GM19240 (cell line): ENCODE results near the gene ATG7.

Experiments used
- DNase-seq: peaks from one replicate; pipeline ENCODE4 v3.0.0; 2011; ENCODE audit warnings: low spot score; ENCODE audit not compliant: insufficient read length

The ATG7 gene, protein sequence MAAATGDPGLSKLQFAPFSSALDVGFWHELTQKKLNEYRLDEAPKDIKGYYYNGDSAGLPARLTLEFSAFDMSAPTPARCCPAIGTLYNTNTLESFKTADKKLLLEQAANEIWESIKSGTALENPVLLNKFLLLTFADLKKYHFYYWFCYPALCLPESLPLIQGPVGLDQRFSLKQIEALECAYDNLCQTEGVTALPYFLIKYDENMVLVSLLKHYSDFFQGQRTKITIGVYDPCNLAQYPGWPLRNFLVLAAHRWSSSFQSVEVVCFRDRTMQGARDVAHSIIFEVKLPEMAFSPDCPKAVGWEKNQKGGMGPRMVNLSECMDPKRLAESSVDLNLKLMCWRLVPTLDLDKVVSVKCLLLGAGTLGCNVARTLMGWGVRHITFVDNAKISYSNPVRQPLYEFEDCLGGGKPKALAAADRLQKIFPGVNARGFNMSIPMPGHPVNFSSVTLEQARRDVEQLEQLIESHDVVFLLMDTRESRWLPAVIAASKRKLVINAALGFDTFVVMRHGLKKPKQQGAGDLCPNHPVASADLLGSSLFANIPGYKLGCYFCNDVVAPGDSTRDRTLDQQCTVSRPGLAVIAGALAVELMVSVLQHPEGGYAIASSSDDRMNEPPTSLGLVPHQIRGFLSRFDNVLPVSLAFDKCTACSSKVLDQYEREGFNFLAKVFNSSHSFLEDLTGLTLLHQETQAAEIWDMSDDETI

DNA sequence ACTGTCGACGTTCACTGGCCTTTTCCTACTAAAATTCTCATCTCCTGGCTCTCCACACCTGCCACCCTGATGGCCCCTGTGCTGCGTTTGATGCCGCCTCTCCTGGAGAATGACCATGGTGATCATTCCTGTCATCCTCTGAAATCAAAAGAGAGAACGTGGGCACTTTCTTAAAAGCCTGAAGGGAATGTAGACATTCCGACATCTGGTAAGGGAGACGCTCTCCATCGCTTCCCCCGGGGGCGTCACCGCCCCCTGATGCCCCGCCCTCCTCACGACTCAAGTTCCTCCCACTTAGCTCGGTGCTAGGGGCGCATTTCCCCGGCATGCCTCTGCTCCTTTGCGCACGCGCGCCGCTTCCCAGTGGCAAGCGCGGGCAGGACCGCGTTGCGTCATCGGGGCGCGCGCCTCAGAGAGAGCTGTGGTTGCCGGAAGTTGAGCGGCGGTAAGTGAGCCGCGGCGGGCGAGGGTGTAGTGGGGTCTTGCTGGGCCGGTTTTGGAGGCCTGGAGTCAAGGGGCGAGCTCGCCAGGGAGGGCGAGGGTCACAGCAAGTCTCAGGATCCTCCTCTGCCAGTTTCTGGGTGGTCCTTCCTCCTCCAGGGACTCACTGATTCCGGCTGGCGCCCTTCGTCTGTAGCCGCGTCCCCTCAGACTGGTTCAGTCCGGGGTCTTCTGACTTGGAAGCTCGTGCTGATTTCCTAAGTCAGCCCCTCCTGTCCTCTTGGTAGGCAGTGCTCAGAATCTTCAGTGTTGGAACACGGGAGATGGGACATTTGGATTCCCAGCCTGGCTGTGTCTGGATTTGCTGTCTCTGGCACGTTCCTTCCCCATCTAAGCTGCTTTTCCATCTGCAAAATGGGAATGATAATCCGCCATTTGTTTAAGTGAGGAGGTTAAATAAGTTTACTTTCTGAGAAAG lies at the start of gene ATG7:
TSS of gene ATG7 (plus strand) at position 412 of the 919 bp plus-strand sequence. CDS start 26,299 bp downstream, outside the sequence.
- DNase-seq: peak; percentile 89

DNA sequence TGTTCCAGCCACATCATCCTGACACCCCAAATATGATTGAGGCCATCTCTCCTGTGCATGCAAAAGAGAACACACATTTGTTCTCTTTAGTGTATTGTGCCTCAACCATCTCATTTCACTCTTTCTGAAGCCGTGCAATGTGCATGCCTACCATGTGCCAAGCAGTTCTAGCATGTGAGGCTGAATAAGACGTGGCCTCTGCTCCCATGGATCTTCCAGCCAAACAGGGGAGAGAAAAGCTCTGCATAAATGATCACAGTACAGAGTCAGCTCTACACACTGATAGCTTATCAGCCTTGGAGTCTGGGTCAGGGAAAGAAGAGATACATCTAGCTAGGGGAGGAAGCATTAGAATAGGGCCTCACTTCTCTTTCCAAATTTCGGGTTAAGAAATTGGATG lies 48.2 kb upstream of the ATG7 start:
- DNase-seq: no peak

DNA sequence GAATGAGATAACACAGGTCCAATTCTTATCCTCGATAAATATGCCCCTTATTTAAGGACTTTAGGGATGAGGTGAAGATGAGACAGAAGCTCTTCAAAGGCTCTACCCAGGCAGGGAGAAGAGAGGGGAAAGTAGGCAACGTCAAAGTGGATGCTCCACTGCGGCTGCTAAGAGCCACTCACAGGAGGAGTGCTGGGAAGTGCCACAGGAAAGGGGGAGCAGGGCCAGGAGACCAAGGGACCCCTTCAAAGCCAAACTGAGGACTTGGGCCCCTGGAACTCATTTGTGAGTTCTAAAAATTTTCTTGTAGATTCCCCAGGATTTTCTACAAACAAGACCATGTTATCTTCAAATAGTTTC lies 47.3 kb upstream of the ATG7 start:
- DNase-seq: no peak

DNA sequence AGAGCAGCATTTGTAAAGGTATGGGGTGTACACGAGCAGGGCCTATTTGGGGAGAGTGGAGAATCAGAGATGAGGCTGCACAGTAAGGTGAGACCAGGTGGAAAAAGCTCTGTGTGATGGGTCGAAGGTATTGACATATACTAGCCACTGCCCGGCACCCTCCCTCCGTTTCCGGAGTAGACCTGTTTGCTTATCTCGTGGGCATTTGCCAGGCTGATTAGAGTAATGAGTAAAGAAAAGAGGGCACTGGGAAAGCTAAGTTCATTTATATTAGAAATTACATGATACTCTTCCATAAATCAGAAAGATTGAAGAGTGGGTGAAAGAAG lies 46.2 kb upstream of the ATG7 start:
- no peak for DNase-seq

DNA sequence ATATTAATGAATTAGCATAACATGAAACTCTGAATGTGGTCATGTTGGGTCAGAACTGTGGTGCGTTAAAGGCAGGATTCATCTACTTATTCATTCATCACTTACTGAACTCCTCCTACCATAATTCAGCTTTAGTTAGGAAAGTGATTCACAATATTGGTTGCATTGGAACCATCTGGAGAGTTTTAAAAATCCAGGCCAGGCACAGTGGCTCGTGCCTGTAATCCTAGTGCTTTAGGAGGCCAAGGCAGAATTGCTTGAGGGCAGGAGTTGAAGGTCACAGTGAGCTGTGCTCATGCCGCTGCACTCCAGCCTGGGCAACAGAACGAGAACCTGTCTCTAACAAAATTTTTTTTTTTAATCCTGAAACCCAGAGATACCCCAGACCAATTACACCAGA lies 44.2 kb upstream of the ATG7 start:
- no peak for DNase-seq

DNA sequence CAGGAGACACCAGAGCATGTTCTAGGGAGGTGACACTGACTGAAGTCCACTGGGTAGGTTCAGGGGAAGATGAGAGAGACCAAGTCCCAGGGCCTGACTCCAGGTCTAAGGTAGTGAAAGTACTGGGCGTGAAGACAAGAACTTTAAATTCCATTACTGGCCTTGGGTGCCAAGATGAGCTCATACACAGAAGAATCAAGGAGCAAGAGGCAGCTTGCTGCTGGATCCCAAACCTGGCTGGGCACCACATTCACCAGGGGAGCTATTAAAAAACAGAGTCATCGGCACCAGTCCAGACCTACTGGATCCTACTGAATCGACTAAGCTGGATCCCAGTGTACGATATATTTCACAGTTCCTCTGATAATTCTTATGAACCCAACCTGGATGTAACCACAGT lies 42.1 kb upstream of the ATG7 start:
- DNase-seq: no peak

DNA sequence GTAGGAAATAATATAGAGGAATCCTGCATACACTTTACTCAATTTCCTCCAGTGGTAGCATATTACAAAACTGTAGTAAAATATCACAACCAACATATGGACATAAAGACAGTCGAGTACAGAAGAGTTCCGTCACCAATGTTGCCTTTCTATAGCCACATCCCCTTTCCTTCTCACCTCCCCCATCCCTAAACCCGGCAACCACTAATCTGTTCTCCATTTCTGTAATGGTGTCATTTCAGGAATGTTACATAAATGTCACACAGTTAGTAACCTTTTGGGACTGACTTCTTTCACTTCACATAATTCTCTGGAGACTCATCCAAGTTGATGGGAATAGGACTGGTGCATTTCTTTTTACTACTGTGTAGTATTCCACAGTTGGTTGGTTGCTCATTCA lies 41.4 kb upstream of the ATG7 start:
- DNase-seq: no peak

DNA sequence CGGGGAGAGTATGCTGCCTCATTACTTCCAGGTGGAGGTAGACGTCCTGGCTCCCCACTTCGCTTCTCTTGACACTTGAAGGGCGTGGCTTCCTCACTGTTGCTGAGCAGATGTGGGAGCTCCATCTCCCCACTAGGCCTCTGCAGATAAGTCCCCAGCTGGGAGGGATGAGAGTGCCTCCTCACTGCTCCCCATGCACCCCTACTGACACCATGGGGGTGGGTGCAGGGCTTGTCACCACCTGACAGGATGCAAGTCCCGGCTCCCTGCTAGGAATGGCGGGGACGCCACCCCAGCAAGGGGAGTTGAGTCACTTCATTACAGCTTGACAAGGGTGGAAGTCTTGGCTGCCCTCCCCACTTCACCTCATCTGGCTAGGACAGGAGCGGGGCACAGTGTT lies 36.8 kb upstream of the ATG7 start:
- DNase-seq: no peak

DNA sequence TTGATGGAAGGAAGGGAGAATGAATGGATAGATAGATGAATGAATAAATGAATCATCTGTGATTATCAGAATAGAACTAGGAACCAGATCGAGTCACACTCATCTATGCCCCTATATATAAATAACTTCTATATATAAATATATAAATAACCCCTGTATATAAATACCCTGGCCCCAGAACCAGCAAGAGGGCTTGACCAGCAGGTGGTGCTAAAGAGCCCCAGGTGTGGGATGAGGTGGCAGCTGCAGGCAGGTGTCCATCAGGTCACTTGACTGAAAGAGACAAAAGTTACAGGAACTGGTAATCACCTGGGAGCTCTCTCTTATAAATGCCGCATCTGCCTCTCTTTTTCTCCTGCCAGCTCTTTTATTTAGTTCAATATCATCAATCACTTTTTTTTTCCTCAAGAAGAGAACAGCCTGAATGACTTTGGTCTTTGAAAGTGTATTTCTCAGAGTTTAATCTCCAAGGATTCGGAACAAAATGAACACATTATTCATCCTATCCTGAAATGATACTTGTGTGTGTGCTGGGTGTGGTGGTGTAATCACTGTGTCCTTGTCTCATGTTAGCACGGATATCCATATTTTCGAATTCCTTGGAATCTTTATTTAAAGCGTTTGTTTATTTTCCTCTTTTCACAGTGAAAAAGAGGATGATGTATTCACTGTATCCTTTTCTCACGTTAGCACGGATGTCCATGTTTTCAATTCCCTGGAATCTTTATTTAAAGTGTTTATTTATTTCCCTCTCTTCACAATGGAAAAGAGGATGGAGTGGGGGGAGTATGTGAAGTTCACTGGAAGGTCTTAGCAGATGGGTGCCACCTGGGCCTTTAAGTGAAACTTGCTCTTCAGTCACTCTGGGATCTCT lies 35.4 kb upstream of the ATG7 start:
- peak; percentile 59 for DNase-seq

DNA sequence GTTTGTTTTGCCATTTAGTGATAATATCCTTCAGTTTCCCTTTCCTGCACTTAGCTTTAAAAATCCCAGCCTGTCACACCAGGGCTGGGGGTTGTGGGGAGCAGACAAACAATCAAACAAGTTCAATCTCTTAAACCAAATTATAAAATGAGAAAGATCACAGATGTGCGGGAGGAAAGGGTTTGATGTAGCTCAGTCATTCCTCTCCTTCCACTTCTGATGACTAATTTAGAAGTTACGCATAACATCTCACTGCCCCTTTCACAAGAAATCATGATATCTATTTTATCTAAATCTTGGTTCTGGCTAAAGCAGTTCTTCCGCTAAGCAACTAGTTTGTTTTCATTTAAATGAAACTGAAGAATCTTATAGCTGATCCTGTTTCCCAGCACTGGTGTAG lies 34.1 kb upstream of the ATG7 start:
- DNase-seq: no peak

DNA sequence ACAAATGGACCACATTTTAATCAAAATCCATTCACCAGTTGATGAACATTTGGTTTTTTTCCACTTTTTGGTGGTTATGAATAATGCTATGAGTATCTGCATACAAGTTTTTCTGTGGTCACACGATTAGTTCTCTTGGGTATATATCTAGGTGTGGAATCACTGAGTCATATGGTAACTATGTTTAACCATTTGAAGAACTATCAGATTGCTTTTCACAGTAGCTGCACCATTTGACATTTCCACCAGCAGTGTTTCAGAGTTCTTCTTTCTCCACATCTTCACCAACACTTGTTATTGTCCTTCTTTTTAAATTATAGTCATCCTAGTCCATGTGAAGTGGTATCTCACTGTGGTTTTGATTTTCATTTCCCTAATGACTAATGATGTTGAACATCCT lies 33.3 kb upstream of the ATG7 start:
- DNase-seq: no peak

DNA sequence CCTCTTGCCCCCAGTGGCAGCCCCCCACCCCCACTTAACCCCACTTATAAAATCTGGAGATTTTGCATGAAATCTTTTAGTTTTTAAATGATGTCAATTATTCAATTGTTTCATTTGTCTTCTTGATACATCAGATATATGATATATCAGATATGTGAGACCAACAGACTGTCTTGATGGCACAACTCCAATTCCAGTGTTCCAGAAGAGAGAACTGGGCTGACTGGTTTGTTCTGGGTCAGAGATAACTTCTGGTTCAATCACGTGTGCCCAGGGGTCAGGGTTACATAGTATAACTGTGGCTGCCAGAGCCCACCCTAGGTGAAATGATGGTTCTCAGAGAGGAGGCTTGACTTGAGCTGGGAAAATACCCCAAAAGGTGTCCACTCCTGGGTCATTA lies 32.4 kb upstream of the ATG7 start:
- no peak for DNase-seq

DNA sequence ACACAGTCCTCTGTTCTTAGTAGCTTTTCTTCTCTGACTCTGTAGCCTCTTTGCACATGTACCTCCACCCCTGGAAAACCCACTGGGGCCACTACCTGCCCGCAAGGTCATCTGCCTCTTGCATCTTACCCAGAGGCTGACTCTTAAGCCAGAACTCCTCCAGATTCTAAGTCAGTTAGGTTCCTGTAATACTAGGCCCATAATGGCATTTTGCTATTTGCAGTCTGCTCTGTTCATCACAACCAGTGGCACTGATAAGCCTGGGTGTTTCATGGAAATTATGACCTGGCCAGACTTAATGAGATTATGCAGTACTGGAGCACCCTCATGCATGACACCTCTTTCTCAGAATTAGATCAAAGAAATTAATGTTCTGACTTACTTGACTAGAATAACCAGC lies 31.7 kb upstream of the ATG7 start:
- no peak for DNase-seq

DNA sequence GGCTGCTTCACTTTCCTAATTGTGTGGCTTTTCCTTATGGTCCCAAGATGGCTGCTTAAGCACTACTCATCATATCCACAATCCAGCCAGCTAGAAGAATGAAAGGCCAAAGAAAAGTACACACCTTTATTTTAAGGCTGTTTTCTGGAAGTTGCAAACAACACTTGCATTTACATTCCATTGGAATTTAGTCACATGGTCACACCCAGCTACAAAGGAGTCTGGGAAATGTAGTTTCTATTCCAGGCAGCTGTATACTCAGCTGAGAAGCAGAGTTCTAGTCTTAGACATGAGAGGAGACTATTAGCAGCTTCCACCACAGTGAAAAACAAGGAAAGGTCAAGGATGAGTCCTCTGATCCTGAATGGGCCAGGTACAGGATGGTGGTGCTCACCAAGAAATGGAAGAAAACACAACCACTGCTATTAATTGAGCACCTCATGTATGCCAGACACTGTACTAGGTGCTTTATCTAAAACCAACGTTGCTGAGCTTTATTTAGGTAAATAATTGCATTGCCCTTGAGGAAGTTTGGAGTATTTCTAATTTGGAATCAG lies 28.0 kb upstream of the ATG7 start:
- no peak for DNase-seq

DNA sequence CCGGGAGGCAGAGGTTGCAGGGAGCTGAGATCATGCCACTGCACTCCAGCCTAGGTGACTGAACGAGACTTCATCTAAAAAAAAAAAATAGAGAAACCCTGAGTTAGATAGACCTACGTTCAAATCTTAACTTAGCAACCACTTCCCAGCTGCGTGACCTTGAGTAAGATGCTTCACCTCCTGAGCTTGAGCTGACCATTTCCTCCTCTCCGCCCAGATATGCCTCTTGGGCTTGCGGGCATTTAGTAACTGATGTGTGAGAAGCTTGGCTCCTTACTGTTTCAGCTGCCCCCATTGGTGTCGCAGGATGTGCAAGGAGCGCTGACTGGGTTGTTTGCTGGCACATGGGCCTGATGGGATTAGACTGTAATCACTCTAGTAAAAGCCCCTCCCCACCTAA lies 26.9 kb upstream of the ATG7 start:
- DNase-seq: no peak

DNA sequence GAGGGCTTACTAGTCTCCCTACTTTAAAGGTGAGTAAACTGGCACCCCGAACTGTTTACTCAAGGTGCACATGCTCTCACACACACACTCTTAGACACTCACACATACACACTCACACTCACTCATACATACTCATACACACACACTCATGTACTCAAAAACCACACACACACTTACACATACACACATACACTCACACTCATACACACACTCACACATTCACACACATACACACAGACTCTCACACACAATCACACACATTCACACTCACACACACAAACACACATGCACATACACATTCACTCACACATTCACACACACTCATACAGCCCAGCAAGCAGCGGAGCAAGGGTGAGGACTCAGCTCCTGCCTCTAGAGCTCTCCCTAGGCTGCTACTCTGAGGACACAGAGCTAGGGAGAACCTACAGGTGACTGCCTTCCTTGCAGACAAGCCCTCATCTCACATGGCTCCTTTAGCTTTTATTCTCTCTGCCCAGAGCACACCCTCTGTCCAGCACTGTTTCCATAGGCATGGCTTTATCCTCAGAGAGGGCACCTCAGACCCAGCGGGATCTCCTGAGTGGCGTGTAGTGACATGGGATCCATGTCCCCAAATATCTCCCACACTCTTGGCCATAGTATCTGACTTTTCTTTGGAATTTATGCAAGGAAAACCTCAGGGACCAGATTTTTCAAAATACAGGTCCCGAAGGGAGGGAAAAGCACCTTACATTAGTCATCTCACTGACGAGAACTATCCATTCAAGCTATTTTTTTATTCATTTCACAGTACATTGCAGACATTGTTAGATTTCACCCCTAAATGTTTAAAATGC lies 26.2 kb upstream of the ATG7 start:
- no peak for DNase-seq

DNA sequence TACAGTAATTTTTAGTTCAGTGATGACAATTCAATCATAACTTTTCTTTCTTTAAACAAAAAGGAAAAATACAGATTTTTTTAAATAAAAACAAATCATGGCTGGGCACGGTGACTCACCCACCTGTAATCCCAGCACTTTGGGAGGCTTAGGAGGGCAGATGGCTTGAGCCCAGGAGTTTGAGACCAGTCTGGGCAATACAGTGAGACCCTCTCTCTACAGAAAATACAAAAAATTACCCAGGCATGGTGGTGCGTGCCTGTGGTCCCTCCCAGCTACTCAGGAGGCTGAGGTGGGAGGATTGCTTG lies 25.6 kb upstream of the ATG7 start:
- no peak for DNase-seq

DNA sequence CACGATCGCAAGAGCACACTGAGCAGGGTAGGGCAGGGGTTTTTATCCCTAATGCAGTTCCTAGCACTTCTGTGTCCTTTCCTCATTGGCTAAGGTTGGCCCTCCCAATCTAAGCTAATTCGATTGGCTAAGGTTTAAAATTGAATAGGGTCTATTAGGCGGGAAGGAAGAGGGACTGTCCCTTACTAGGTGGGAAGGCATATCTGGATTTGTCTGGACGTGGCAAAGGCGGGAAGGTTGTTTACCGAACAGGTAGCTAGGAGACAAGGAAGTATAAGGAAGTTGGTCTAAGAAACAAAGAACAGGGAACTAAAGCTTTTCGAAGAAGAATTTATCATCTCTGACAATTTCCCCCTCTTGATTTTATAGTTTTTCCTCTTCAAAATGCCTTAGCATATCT lies 24.8 kb upstream of the ATG7 start:
- no peak for DNase-seq

DNA sequence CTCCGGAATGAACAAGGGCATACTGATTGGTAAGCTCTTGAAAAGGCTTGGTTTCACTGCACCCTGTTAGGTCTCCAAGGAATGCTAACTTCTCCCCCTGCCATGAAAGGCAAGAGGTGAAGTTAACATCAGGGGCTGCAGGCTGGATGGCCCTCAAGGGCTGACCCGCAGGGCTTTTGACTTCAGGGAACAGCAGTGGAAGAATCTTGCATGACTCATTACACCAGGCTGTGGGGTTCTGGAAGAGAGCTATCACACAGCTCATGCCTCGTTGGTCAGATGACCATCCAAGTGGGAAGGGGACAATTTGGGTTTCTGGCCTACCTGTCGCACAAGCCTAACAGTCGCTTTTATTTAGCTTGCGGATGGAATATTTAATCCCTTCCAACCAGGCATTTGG lies 23.6 kb upstream of the ATG7 start:
- DNase-seq: no peak
